ENCODE results near the gene ADAMTS17.

The ADAMTS17 gene

GRCh38 chr15:100042558-100042957 is 299.2 kb downstream of the ADAMTS17 start:
- TF ChIP-seq CTCF (IDR thresholded peaks at IDR 0.05; ENCODE audit: extremely low read depth, missing control alignments), result no peak
- DNase-seq (ENCODE audit: low spot score), result no peak

- DNase-seq (ENCODE audit: low spot score), result no peak
Observed at GRCh38 chr15:100041127-100041828, 300.5 kb downstream of the ADAMTS17 start.

GRCh38 chr15:100039994-100040393 is 301.8 kb downstream of the ADAMTS17 start:
- DNase-seq (ENCODE audit: low spot score), result no peak
- no peak for TF ChIP-seq CTCF (IDR thresholded peaks at IDR 0.05; ENCODE audit: extremely low read depth, missing control alignments)

More at GRCh38 chr15:100041127-100041828, 300.5 kb downstream of the ADAMTS17 start:
- no peak for TF ChIP-seq CTCF (IDR thresholded peaks at IDR 0.05; ENCODE audit: extremely low read depth, missing control alignments)

GRCh38 chr15:100038736-100039135 is 303.0 kb downstream of the ADAMTS17 start:
- TF ChIP-seq CTCF (IDR thresholded peaks at IDR 0.05; ENCODE audit: extremely low read depth, missing control alignments), result no peak
- DNase-seq (ENCODE audit: low spot score), result no peak

- no peak for DNase-seq (ENCODE audit: low spot score)
- TF ChIP-seq CTCF (IDR thresholded peaks at IDR 0.05; ENCODE audit: extremely low read depth, missing control alignments), result no peak
Observed at GRCh38 chr15:100037901-100038300, 303.9 kb downstream of the ADAMTS17 start.

GRCh38 chr15:100036015-100036414 is 305.8 kb downstream of the ADAMTS17 start:
- TF ChIP-seq CTCF (IDR thresholded peaks at IDR 0.05; ENCODE audit: extremely low read depth, missing control alignments), result no peak
- DNase-seq (ENCODE audit: low spot score), result no peak

GRCh38 chr15:100034191-100034590 is 307.6 kb downstream of the ADAMTS17 start:
- DNase-seq (ENCODE audit: low spot score), result no peak
- no peak for TF ChIP-seq CTCF (IDR thresholded peaks at IDR 0.05; ENCODE audit: extremely low read depth, missing control alignments)
